ENCODE measurements around the gene ANKRD17. TPM values are rescaled to one million over a fixed set of nuclear protein-coding genes. Genes with fewer than 3 reads are reported as not detected.

Gene ANKRD17
- total RNA-seq, 1 donor from 2014 or later = 65.8 TPM

GRCh38 chr4:73197220-73197619, 61.4 kb downstream of the ANKRD17 start:
- no peak for DNase-seq (ENCODE audit: low spot score)

GRCh38 chr4:73194064-73194463, 64.5 kb downstream of the ANKRD17 start:
- DNase-seq (ENCODE audit: low spot score) = no peak

DNA sequence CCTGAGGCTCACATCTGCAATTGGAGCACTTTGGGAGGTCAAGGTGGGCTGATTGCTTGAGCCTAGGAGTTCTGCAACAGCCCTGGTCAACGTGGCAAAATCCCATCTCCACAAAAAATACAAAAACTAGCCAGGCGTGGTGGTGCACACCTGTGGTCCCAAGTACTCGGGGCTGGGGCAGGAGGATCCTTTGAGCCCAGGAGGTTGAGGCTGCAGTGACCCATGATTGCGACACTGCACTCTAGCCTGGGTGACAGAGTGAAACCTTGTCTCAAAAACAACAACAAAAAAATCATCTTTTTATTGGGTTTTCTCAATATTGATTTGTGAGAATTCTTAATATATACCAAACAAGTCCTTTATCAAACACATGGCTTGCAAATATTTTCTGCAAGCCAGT, 64.9 kb downstream of the ANKRD17 start:
- DNase-seq (ENCODE audit: low spot score) = no peak

- no peak for DNase-seq (ENCODE audit: low spot score)
Observed at GRCh38 chr4:73193155-73193554, 65.4 kb downstream of the ANKRD17 start.

GRCh38 chr4:73189274-73189810, 69.3 kb downstream of the ANKRD17 start:
- no peak for DNase-seq (ENCODE audit: low spot score)

- no peak for DNase-seq (ENCODE audit: low spot score)
Observed at GRCh38 chr4:73187325-73187724, 71.3 kb downstream of the ANKRD17 start.

DNA sequence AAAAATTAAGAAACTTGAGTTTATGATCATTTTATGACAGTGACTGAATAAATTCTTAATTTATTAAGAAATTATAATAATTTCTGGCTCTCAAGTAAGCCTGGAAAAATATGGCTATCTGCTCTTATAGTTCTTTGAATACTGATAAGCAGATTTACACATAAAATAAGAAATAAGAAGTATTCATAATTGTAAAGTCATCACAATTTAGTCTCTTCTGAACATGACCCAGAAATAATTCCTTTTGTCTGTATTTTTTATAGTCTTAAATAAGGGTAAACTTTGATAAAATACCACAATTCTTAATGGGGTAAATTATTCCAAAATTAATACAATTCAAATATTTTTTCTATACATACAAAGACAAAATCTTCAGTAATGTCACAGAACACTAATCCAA, 72.7 kb downstream of the ANKRD17 start:
- DNase-seq (ENCODE audit: low spot score) = no peak

DNA sequence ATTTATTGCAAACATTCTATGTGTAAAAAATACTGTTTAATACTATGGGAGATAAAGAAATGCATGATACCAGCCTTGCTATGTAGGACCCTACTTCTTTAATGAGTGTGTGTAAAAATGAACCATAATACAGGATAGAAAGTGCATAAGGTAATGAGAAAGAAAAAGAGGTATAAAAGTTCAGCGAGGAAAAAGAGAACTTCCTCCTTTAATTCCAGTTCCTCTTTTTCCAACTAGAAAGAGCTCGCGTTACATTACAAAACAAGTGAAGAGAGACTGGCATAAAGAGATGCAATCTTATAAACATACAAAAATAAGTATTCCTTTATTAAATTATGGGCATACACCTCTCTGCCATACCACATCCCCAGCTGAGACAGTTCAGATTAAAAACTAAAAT, 77.4 kb downstream of the ANKRD17 start:
- no peak for DNase-seq (ENCODE audit: low spot score)

- no peak for DNase-seq (ENCODE audit: low spot score)
Observed at GRCh38 chr4:73178389-73178788, 80.2 kb downstream of the ANKRD17 start.

GRCh38 chr4:73172161-73172560, 86.4 kb downstream of the ANKRD17 start:
- DNase-seq (ENCODE audit: low spot score) = no peak

GRCh38 chr4:73170518-73171198, 87.9 kb downstream of the ANKRD17 start:
- DNase-seq (ENCODE audit: low spot score) = no peak

- no peak for DNase-seq (ENCODE audit: low spot score)
Observed at GRCh38 chr4:73166212-73166611, 92.4 kb downstream of the ANKRD17 start.

GRCh38 chr4:73161527-73162185, 96.9 kb downstream of the ANKRD17 start:
- DNase-seq (ENCODE audit: low spot score) = no peak

GRCh38 chr4:73156394-73156793, 102.2 kb downstream of the ANKRD17 start:
- no peak for DNase-seq (ENCODE audit: low spot score)

DNA sequence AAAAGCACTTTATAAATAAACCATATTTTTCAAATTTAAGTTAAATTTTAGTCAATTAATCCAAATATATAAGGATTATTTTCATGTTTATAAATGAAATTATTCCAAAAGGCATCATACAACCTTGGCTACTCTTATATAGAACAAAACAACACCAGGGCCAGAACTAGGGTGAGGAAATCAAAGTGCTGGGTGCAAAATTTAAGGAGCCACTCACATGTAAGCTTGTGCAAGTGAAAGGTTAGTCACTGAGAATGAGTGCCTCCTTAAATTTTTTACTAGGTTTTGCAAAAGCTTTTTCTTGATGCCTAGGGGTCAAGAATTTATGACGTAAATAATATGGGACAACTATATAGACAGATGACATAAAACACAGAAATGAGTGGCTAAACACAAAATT, 105.7 kb downstream of the ANKRD17 start:
- no peak for DNase-seq (ENCODE audit: low spot score)

- no peak for DNase-seq (ENCODE audit: low spot score)
Observed at GRCh38 chr4:73142995-73143547, 115.5 kb downstream of the ANKRD17 start.

GRCh38 chr4:73139991-73140390, 118.6 kb downstream of the ANKRD17 start:
- no peak for DNase-seq (ENCODE audit: low spot score)

DNA sequence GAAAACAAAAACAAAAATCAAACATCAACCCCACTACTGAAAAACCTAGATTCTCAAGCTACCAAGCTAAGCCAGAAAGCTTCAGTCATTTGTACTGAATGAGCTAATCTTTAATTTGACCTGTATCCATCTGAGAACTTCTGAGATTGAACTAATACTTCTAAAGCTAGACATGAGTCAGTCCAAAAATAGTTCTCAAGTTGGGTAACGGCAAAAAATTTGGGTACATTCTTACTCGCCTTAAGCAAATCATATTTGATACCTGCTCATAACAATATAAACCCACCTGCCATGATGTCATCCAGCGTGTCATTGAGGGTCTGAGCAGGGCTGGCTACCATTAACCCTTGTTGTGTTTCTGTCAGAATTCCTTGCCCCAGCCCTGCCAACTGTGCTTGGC, 119.4 kb downstream of the ANKRD17 start:
- no peak for DNase-seq (ENCODE audit: low spot score)

DNA sequence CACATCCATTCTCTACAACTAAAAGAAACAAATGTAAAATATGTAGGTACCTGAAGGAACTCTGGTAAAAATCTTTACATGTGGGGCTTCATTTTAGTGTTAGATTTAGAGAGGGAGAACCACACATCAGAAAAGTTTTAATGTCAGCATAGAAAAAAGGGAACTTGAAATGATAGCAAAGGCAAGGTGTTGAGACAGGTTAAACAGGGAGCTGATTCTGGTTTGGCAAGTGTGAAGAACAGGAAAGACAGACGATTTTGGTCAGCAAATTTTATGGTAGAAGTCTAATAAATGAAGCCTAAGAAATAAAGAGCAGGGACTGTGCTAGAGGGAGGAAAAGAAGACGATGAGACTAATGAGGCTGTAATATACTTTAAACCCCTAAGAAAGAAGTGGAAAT, 121.5 kb downstream of the ANKRD17 start:
- DNase-seq (ENCODE audit: low spot score) = no peak

GRCh38 chr4:73133784-73134183, 124.8 kb downstream of the ANKRD17 start:
- DNase-seq (ENCODE audit: low spot score) = no peak

DNA sequence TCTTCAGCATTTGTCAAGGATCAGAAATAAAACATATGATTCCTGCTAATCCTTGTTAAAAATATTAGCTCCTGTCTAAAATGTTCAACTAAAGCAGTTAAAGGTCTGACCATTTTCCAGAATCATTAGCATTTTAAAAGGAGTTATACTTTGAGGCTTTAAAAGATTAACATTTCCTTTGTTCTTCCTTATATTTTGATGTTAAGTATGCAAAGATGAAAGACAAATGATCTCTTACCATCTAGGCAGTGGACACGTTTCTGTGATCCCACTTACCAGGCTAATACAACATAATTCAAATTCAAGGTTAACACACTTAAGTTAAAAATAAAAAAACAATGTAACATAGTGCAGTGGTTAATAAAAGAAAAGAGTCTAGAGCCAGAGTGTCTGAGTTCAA, 127.3 kb downstream of the ANKRD17 start:
- DNase-seq (ENCODE audit: low spot score) = no peak

- no peak for DNase-seq (ENCODE audit: low spot score)
Observed at GRCh38 chr4:73129319-73129718, 129.3 kb downstream of the ANKRD17 start.

Data from mesenteric fat pad (tissue), 1 donor.